Urinary bladder (tissue), 4 donors: Measurements from ENCODE around the gene SYTL4. TPM values are rescaled to one million over a fixed set of nuclear protein-coding genes. Genes with fewer than 3 reads are reported as not detected.

Experiments
- DNase-seq: peaks from one replicate; pipeline ENCODE4 v3.0.0-alpha.2; 2015; ENCODE audit errors: extremely low spot score
- H3K27ac ChIP-seq: one replicate; pipeline ENCODE4 v1.5.1; 2013; ENCODE audit warnings: low read depth, mild to moderate bottlenecking, moderate library complexity
- H3K36me3 ChIP-seq: one replicate; pipeline ENCODE4 v1.6.1; 2013; ENCODE audit warnings: mild to moderate bottlenecking, moderate library complexity; ENCODE audit not compliant: insufficient read depth
- H3K4me1 ChIP-seq: one replicate; pipeline ENCODE4 v1.6.1; 2013; ENCODE audit warnings: mild to moderate bottlenecking, moderate library complexity; ENCODE audit not compliant: insufficient read depth
- H3K4me3 ChIP-seq: one replicate; pipeline ENCODE4 v1.5.1; 2013; ENCODE audit warnings: low read depth, low read length
- WGBS: extraction: QIAGEN DNeasy Blood & Tissue Kit; methylation state at CpG from one replicate; pipeline ENCODE4 v1.1.7; 2013; 5-methylcytosine and 5-hydroxymethylcytosine counted together
- polyA plus RNA-seq: library from polyadenylated mRNA; stranded (reverse); fragments of 200-250 nt; gene quantifications from one replicate; pipeline ENCODE4 v1.2.3, GENCODE V29; 2013
- total RNA-seq: library from RNA; depleted of rRNA; stranded (reverse); fragments of >200 nt; gene quantifications from one replicate; pipeline ENCODE4 v1.2.3, GENCODE V29; 2014
- donor health status: healthy with polysubstance abuse.
- donor health status: healthy.

SYTL4 gene
- total and polyA plus RNA-seq, 2 donors: 12.5 to 18.5 TPM

GRCh38 chrX:100649550-100650356, 82.2 kb downstream of the SYTL4 start:
- Histone ChIP-seq H3K36me3 (no peaks in the 10 kb centered on the region), H3K4me3 (no peak overlapping the region), H3K27ac (peak overlapping the region; percentile 59), H3K4me1 (no peaks in the 10 kb centered on the region)
- WGBS: 40% methylated on average over 12 of the region's 12 CpGs
- no peak for DNase-seq

DNA sequence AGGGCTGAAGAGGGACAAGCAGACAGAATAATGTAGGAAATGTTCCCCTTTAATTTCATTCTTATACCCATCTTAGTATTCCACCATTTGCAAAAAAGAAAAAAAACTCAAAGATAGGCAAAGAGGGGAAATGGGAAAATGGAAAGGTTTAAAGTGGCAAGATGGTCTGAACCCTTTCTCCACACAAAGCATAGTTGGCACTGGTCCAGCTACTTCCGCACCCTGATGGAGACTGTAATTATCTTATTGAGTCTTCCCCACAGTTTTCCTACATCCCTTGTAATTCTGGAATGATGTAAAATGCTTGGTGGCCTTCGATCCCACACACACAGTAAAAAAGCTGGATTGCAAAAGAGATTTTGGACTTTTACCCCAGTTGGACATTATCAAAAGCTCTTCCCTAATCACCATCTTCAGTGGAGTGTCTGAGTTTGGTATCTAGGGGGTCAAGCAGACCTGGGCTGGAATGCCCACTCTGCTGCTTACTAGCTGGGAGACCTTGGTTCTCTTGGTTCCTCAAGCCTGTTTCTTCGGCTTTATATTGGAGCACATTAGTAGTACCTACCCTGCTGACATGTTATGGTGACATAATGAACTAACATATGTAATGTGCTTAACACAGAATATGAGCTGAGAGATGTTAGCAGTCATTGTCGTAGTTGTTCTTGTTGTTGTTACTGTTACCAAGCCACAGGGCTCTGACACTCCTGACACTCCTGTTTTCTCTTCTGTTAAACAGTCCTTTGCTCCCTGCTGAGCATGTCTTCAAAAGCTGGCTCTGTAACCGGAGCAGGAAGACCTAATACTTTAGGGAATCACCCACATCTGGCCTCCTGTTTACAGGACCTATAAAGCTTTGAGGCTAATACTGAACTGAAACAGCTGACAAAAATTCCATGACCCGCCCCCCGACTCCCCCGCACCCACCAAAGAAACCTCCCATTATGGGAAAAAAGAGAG, 83.2 kb downstream of the SYTL4 start:
- H3K4me1 ChIP-seq: no peaks in the 10 kb centered on the region
- peak overlapping the region; percentile 92 for H3K27ac ChIP-seq
- H3K4me3 ChIP-seq: no peak overlapping the region
- no peaks in the 10 kb centered on the region for H3K36me3 ChIP-seq
- WGBS: 43% methylated on average over 8 of the region's 8 CpGs
- DNase-seq: no peak

GRCh38 chrX:100647739-100648138, 84.2 kb downstream of the SYTL4 start:
- Histone ChIP-seq H3K4me3 (no peak overlapping the region), H3K4me1 (no peaks in the 10 kb centered on the region), H3K36me3 (no peaks in the 10 kb centered on the region), H3K27ac (no peak overlapping the region)
- DNase-seq: no peak
- WGBS: 71% methylated on average over 2 of the region's 2 CpGs

- no peak for DNase-seq
- WGBS: 25% methylated on average over 1 of the region's 1 CpG
- Histone ChIP-seq H3K36me3 (no peaks in the 10 kb centered on the region), H3K4me1 (no peaks in the 10 kb centered on the region), H3K27ac (peak overlapping the region; percentile 23), H3K4me3 (no peak overlapping the region)
These were observed 84.8 kb downstream of the SYTL4 start for GRCh38 chrX:100647095-100647494.

GRCh38 chrX:100645106-100645505, 86.8 kb downstream of the SYTL4 start:
- no peak for DNase-seq
- Histone ChIP-seq H3K4me3 (no peak overlapping the region), H3K36me3 (no peaks in the 10 kb centered on the region), H3K4me1 (no peaks in the 10 kb centered on the region), H3K27ac (peak overlapping the region; percentile 23)
- WGBS: 72% methylated on average over 4 of the region's 4 CpGs

DNA sequence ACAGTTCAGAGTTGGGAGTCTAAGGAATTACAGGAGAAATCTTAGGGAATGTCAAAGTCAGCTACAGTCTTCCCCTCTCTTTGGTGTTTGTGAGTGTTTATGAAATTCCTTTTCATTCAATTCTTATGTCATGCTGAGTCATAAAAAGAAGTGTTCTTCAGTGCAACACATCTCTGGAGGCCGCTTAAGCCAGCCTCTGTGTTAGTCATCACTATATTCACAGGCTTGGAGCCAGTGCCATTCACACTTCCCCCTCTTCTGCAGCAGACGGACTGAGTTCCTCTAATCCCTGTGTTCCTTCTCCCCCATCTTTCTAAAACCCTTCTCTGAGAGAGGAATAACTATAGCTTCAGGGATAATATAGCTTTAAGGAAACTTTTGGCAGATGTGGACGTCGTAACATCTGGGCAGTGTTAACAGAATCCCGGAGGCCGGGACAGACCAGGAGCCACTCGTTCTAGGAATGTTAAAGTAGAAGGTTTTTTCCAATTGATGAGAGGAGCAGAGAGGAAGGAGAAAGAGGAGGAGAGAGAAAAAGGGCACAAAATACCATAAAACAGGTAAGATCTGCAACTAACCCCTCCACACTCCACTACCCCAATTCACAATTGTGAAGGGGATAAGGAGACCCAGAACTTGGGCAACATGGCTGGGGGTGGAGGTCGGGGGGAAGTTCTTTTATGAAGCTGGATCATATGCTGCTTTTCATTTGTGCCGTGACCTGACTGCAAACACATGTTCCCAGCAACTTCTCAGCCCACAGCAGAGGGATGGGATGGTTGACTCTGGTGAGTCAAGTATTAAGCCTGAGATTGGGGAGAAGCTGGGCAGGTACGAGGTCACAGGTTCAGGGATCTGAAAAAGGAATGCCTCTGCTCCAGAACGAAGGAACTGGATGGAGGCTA, 87.7 kb downstream of the SYTL4 start, which contains the start of gene SRPX2:
Gene SRPX2 (plus strand): TSS at position 244 of the 905 bp plus-strand sequence. CDS start 2,124 bp downstream, outside the sequence.
- peak within 1 kb of the TSS; percentile 80 for H3K27ac ChIP-seq
- H3K4me3 ChIP-seq: no peak within 1 kb of the TSS
- H3K36me3 ChIP-seq: no peaks in the 10 kb centered on the region
- no peaks in the 10 kb centered on the region for H3K4me1 ChIP-seq
- DNase-seq: no peak
- 21% methylated on average over 11 of the region's 11 CpGs for WGBS

GRCh38 chrX:100643212-100643611, 88.7 kb downstream of the SYTL4 start:
- no peak overlapping the region for H3K4me3 ChIP-seq
- 88% methylated on average over 11 of the region's 11 CpGs for WGBS
- H3K36me3 ChIP-seq: no peaks in the 10 kb centered on the region
- no peaks in the 10 kb centered on the region for H3K4me1 ChIP-seq
- no peak for DNase-seq
- H3K27ac ChIP-seq: peak overlapping the region; percentile 80

- H3K4me1 ChIP-seq: no peaks in the 10 kb centered on the region
- no peaks in the 10 kb centered on the region for H3K36me3 ChIP-seq
- H3K4me3 ChIP-seq: no peak overlapping the region
- peak overlapping the region; percentile 10 for H3K27ac ChIP-seq
- WGBS: 73% methylated on average over 3 of the region's 3 CpGs
- DNase-seq: no peak
These were observed 89.6 kb downstream of the SYTL4 start for GRCh38 chrX:100642290-100642689.

DNA sequence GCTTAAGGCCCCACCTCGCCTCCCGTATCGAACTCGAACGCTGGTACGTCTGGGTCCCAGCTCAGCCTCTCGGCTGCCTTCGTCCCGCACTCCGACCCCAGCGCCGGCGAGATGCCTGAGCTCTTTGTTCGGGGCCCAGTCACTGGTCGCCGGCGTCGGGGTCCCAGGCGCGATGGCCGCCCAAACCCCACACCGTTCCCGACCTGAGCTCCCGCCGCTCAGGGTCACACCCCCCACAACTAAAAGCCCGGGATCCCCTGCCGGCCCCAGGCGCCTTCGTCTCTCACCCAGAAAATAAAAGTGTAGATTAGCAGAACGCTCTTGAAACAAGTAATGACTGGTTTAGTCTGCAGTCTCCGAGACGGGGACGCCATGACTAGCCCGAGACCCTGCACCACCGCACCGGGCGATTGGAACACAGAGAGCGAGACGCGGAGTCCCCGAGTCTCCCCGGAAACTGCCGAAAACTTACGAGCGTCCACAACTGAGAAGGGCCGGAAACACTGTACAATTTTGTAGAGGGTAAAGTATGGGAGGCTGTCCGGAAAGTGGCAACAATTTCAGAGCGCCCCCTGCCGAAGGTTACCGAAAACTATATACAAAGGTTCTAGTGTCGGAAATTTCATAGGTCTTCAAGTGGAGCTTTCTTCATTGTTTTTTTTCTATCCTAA, 95.5 kb downstream of the SYTL4 start, which contains the start of gene TSPAN6:
Gene TSPAN6 (minus strand): TSS at position 486 of the 671 bp plus-strand sequence. CDS start 112 bp downstream, at position 374.
- Histone ChIP-seq H3K4me1 (no peaks in the 10 kb centered on the region), H3K27ac (peak within 1 kb of the TSS; percentile 73), H3K4me3 (peak within 1 kb of the TSS; percentile 58), H3K36me3 (no peaks in the 10 kb centered on the region)
- WGBS: under 1% methylated on average over 51 of the region's 51 CpGs
- DNase-seq: peak; percentile 83

DNA sequence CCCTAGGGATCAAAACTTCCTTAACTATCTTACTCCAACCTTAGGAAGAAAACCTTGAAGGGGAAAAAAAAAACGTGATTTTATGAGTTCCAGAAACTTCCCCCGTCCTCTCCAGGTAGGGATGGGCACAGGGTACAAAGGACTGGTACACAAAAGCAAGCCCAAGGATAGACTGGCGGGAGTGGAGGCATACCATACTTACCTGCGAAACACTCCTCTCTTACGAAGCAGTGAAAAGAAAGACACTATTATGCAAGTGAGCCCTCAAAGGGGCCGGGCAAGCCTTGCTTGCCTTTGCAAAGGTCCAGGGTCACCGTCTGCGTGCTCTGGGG, 96.0 kb downstream of the SYTL4 start:
- Histone ChIP-seq H3K27ac (no peak overlapping the region), H3K4me1 (no peaks in the 10 kb centered on the region), H3K36me3 (no peaks in the 10 kb centered on the region), H3K4me3 (peak overlapping the region; percentile 58)
- DNase-seq: no peak
- 16% methylated on average over 8 of the region's 8 CpGs for WGBS

DNA sequence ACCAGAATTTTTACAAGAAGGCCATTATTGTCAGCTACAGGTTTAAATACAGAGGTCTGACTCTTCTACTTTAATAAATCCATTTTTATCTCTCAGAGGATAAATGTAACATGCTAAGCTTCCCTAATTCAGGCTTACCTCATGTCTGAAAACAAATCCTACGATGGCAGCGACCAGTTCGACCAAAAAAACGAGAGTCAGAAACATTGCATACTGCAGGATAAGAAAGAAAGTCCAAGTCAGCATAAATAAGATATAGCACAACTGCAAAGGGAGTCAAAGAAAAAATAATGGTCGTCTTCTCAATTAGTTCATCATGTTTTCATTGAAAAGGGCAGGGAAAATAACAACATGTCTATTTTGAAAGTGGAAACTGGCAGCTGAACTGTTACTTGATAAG, 96.9 kb downstream of the SYTL4 start:
- no peak for DNase-seq
- Histone ChIP-seq H3K27ac (no peak overlapping the region), H3K4me3 (no peak overlapping the region), H3K36me3 (no peaks in the 10 kb centered on the region), H3K4me1 (no peaks in the 10 kb centered on the region)
- 41% methylated on average over 5 of the region's 5 CpGs for WGBS

- WGBS: 80% methylated on average over 5 of the region's 5 CpGs
- Histone ChIP-seq H3K4me1 (no peaks in the 10 kb centered on the region), H3K36me3 (no peaks in the 10 kb centered on the region), H3K27ac (no peak overlapping the region), H3K4me3 (no peak overlapping the region)
- no peak for DNase-seq
These were observed 105.9 kb downstream of the SYTL4 start for GRCh38 chrX:100625985-100626491.
